ENCODE measurements around the gene ADAM22. TPM values are rescaled to one million over a fixed set of nuclear protein-coding genes. Genes with fewer than 3 reads are reported as not detected.

The ADAM22 gene
- total RNA-seq, 1 experiment from 2014 or later, result 10.0 TPM

DNA sequence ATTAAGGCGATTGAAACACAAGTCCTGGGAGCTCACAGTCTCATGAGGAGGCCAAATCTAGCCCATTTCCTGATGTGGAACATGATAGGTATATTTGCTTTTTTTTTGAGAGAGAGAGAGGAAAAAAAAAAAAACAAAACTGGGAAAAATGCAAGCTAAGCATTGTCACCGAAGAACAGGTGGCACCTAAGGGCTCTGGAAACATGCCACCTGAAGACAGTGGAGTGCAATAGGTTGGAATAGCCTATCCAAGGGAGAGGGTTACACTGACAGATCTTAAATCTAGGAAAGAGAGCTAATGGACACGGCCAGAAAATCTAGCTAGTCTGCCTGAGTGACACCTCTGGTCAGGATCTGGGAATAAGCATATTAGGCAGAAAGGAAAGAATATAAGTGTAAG lies 175.6 kb downstream of the ADAM22 start:
- Histone ChIP-seq H3K9me3 (ENCODE audit: control insufficient read depth in 1 of 2, insufficient read depth in 1 of 2, low read depth in 1 of 2, low read length in 2 of 2) (no peaks in the 10 kb centered on the region), H2AFZ (ENCODE audit: low read depth, low read length, poor library complexity, severe bottlenecking) (no peak overlapping the region), H3K27me3 (ENCODE audit: insufficient read depth, low read length) (no peaks in the 10 kb centered on the region), H3K9ac (ENCODE audit: low read length) (no peak overlapping the region), H3K27ac (ENCODE audit: low read depth, low read length) (no peak overlapping the region), H3K79me2 (ENCODE audit: insufficient read depth, low read length) (no peaks in the 10 kb centered on the region), H3K9me2 (ENCODE audit: insufficient read depth) (no peaks in the 10 kb centered on the region), H4K20me1 (ENCODE audit: insufficient read depth) (no peaks in the 10 kb centered on the region), H3K4me2 (ENCODE audit: low read length) (no peak overlapping the region), H3K4me3 (replicated peaks in 1 of 2; ENCODE audit: low read depth in 1 of 2, low read length in 2 of 2) (no peak overlapping the region), H3K4me1 (ENCODE audit: control insufficient read depth in 1 of 2, insufficient read depth in 2 of 2, low read length in 2 of 2) (no peaks in the 10 kb centered on the region), H3K36me3 (ENCODE audit: control insufficient read depth in 1 of 2, insufficient read depth in 2 of 2, low read length in 2 of 2) (no peaks in the 10 kb centered on the region)
- TF ChIP-seq SRF (IDR thresholded peaks at IDR 0.05; ENCODE audit: low read depth), result no peak
- TF ChIP-seq SIN3A (IDR thresholded peaks at IDR 0.05; ENCODE audit: low read depth), result no peak
- TF ChIP-seq, protein P1, sequence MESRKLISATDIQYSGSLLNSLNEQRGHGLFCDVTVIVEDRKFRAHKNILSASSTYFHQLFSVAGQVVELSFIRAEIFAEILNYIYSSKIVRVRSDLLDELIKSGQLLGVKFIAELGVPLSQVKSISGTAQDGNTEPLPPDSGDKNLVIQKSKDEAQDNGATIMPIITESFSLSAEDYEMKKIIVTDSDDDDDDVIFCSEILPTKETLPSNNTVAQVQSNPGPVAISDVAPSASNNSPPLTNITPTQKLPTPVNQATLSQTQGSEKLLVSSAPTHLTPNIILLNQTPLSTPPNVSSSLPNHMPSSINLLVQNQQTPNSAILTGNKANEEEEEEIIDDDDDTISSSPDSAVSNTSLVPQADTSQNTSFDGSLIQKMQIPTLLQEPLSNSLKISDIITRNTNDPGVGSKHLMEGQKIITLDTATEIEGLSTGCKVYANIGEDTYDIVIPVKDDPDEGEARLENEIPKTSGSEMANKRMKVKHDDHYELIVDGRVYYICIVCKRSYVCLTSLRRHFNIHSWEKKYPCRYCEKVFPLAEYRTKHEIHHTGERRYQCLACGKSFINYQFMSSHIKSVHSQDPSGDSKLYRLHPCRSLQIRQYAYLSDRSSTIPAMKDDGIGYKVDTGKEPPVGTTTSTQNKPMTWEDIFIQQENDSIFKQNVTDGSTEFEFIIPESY (IDR thresholded peaks at IDR 0.05; ENCODE audit: extremely low read depth, insufficient replicate concordance, low read length), result no peak
- TF ChIP-seq RAD21 (IDR thresholded peaks at IDR 0.05; ENCODE audit: low read depth), result no peak
- TF ChIP-seq, protein P2, sequence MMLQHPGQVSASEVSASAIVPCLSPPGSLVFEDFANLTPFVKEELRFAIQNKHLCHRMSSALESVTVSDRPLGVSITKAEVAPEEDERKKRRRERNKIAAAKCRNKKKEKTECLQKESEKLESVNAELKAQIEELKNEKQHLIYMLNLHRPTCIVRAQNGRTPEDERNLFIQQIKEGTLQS (IDR thresholded peaks at IDR 0.05), result no peak
- TF ChIP-seq ZFX (IDR thresholded peaks at IDR 0.05), result no peak
- TF ChIP-seq, protein P3, sequence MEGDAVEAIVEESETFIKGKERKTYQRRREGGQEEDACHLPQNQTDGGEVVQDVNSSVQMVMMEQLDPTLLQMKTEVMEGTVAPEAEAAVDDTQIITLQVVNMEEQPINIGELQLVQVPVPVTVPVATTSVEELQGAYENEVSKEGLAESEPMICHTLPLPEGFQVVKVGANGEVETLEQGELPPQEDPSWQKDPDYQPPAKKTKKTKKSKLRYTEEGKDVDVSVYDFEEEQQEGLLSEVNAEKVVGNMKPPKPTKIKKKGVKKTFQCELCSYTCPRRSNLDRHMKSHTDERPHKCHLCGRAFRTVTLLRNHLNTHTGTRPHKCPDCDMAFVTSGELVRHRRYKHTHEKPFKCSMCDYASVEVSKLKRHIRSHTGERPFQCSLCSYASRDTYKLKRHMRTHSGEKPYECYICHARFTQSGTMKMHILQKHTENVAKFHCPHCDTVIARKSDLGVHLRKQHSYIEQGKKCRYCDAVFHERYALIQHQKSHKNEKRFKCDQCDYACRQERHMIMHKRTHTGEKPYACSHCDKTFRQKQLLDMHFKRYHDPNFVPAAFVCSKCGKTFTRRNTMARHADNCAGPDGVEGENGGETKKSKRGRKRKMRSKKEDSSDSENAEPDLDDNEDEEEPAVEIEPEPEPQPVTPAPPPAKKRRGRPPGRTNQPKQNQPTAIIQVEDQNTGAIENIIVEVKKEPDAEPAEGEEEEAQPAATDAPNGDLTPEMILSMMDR (IDR thresholded peaks at IDR 0.05 in 2 of 3, conservative IDR thresholded peaks at IDR 0.05 in 1 of 3; ENCODE audit: borderline replicate concordance in 1 of 3, insufficient read depth in 1 of 3, low read depth in 2 of 3, low read length in 2 of 3), result no peak
- TF ChIP-seq, protein P4, sequence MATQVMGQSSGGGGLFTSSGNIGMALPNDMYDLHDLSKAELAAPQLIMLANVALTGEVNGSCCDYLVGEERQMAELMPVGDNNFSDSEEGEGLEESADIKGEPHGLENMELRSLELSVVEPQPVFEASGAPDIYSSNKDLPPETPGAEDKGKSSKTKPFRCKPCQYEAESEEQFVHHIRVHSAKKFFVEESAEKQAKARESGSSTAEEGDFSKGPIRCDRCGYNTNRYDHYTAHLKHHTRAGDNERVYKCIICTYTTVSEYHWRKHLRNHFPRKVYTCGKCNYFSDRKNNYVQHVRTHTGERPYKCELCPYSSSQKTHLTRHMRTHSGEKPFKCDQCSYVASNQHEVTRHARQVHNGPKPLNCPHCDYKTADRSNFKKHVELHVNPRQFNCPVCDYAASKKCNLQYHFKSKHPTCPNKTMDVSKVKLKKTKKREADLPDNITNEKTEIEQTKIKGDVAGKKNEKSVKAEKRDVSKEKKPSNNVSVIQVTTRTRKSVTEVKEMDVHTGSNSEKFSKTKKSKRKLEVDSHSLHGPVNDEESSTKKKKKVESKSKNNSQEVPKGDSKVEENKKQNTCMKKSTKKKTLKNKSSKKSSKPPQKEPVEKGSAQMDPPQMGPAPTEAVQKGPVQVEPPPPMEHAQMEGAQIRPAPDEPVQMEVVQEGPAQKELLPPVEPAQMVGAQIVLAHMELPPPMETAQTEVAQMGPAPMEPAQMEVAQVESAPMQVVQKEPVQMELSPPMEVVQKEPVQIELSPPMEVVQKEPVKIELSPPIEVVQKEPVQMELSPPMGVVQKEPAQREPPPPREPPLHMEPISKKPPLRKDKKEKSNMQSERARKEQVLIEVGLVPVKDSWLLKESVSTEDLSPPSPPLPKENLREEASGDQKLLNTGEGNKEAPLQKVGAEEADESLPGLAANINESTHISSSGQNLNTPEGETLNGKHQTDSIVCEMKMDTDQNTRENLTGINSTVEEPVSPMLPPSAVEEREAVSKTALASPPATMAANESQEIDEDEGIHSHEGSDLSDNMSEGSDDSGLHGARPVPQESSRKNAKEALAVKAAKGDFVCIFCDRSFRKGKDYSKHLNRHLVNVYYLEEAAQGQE (IDR thresholded peaks at IDR 0.05; ENCODE audit: low read depth), result no peak
- TF ChIP-seq YY1 (IDR thresholded peaks at IDR 0.05; ENCODE audit: extremely low read depth, insufficient replicate concordance, low read depth, low read length), result no peak
- TF ChIP-seq ZNF274 (IDR thresholded peaks at IDR 0.05; ENCODE audit: low read depth, low read length), result no peak
- TF ChIP-seq POLR2AphosphoS5 (IDR thresholded peaks at IDR 0.05; ENCODE audit: low read depth, low read length), result no peak
- TF ChIP-seq CEBPB (IDR thresholded peaks at IDR 0.05; ENCODE audit: low read depth), result no peak
- CTCF ChIA-PET, result interaction anchor here (0.9 kb wide), 1 partner anchor 60 kb away, joined by 3 read pairs; no protein-coding TSS in a partner anchor
- DNase-seq (ENCODE audit: low read depth, low spot score), result no peak
- POLR2A ChIA-PET, result no interaction called here
- RAD21 ChIA-PET (ENCODE audit: low non-redundant PET in 1 of 2, low total read pairs in 2 of 2, uncharacterized antibody in 2 of 2, unreplicated experiment in 2 of 2), result no interaction called here
- intact Hi-C loops (cut with micrococcal nuclease), result loop anchor here (2.0 to 10.0 kb wide), 3 partner anchors 205 to 795 kb away; no protein-coding TSS in a partner anchor
- ATAC-seq, result no peak
- BruUV-seq (replicated peaks), result no TSS peak
